K562 (cell line): ENCODE measurements around the gene RNF217. TPM values are rescaled to one million over a fixed set of nuclear protein-coding genes. Genes with fewer than 3 reads are reported as not detected.

ENCODE experiments used
- ATAC-seq: fragments of 200-7000 bp; cut with Tn5 transposase; 3 replicates; pipeline ENCODE4 v1.9.1; 2020; ENCODE audit warnings: moderate library complexity
- BruUV-seq: library from RNA; stranded (reverse); fragments of 400-500 nt; replicated peaks from 2 replicates; lab custom pipeline; 2021; lab: Mats Ljungman, UMichigan
- CTCF ChIA-PET: fragments of 300-600 bp; formaldehyde crosslinking; extraction: SDS; loops from one replicate; lab custom pipeline; 2021; ENCODE audit warnings: low intra/inter-chr PET ratio; lab: Yijun Ruan, JAX
- POLR2A ChIA-PET: fragments of 300-600, 350-650 bp; sonication (Branson Sonifier 250); formaldehyde crosslinking; extraction: SDS; loops from one replicate; lab custom pipeline; 2021; ENCODE audit warnings: antibody characterized with exemption, inconsistent platforms; lab: Yijun Ruan, JAX
- DNase-seq, 4 experiments: peaks; one replicate each; pipeline versions ENCODE4 v3.0.0 to v3.0.0-alpha.2; 2011 to 2018; ENCODE audit warnings: low spot score in 3 of 4, mixed read lengths in 3 of 4; ENCODE audit errors: extremely low read depth in 1 of 4
- FAIRE-seq: peaks from 2 replicates; lab custom pipeline; 2011; peaks lifted over from hg19 to GRCh38; lab: Jason Lieb, UNC
- H2AFZ ChIP-seq: 2 replicates; pipeline ENCODE4 v1.6.0; 2011; ENCODE audit warnings: low read depth, low read length, control low read depth, inconsistent platforms
- H3K27ac ChIP-seq: fragments of 200-600 bp; 3 replicates; pipeline ENCODE4 v1.8.0; 2011; ENCODE audit warnings: low read depth, mild to moderate bottlenecking, control low read depth, inconsistent platforms, low read length, moderate library complexity, mixed read lengths; ENCODE audit errors: extremely low read depth
- H3K27me3 ChIP-seq, 2 experiments: fragments of 300-600 bp in 1 of 2; 2 replicates in 1 of 2; 3 replicates in 1 of 2; pipeline versions ENCODE4 v1.6.0 to v1.8.0; 2011; ENCODE audit warnings: inconsistent platforms in 2 of 2, low read length in 2 of 2, mild to moderate bottlenecking in 1 of 2, mixed read lengths in 1 of 2, moderate library complexity in 1 of 2; ENCODE audit not compliant: control insufficient read depth in 2 of 2, insufficient read depth in 2 of 2
- H3K36me3 ChIP-seq: fragments of 300-600 bp; 3 replicates; pipeline ENCODE4 v1.8.0; 2011; ENCODE audit warnings: mild to moderate bottlenecking, low read length, inconsistent platforms; ENCODE audit not compliant: control insufficient read depth, insufficient read depth
- H3K4me1 ChIP-seq, 2 experiments: fragments of 200-600 bp in 1 of 2; replicated peaks in 1 of 2; 2 replicates in 1 of 2; 3 replicates in 1 of 2; pipeline versions ENCODE4 v1.5.1 to v1.8.0; 2011; ENCODE audit warnings: inconsistent platforms in 2 of 2, low read length in 2 of 2, mild to moderate bottlenecking in 1 of 2, mixed read lengths in 1 of 2, moderate library complexity in 1 of 2; ENCODE audit not compliant: control insufficient read depth in 2 of 2, insufficient read depth in 2 of 2
- H3K4me2 ChIP-seq: 2 replicates; pipeline ENCODE4 v1.6.1; 2011; ENCODE audit warnings: low read length, control low read depth, inconsistent platforms, mixed read lengths; ENCODE audit not compliant: insufficient read depth
- H3K4me3 ChIP-seq: fragments of 200-600 bp; sonication (generic), shearing (Covaris generic); 2 replicates; pipeline ENCODE4 v1.5.1; 2016; ENCODE audit warnings: control low read depth, inconsistent platforms
- H3K79me2 ChIP-seq: fragments of 200-600 bp; 3 replicates; pipeline ENCODE4 v1.8.0; 2011; ENCODE audit warnings: low read length, inconsistent platforms; ENCODE audit not compliant: control insufficient read depth, insufficient read depth
- H3K9ac ChIP-seq, 2 experiments: 2 replicates each; pipeline versions ENCODE4 v1.6.0 to v1.6.1; 2011; ENCODE audit warnings: low read depth in 2 of 2, low read length in 2 of 2, control low read depth in 1 of 2, inconsistent platforms in 1 of 2, mild to moderate bottlenecking in 1 of 2, mixed read lengths in 1 of 2; ENCODE audit not compliant: insufficient read depth in 1 of 2
- H3K9me1 ChIP-seq: one replicate; pipeline ENCODE4 v1.6.0; 2011; ENCODE audit warnings: inconsistent platforms, mild to moderate bottlenecking, low read length, moderate library complexity; ENCODE audit not compliant: control insufficient read depth, insufficient read depth
- H3K9me3 ChIP-seq: replicated peaks from 2 replicates; pipeline ENCODE4 v1.5.1; 2011; ENCODE audit warnings: low read depth, low read length, inconsistent platforms; ENCODE audit not compliant: control insufficient read depth, insufficient read depth
- H4K20me1 ChIP-seq: replicated peaks from 2 replicates; pipeline ENCODE4 v1.6.1; 2011; ENCODE audit warnings: low read length, inconsistent platforms, mixed read lengths; ENCODE audit not compliant: control insufficient read depth, insufficient read depth
- ADNP ChIP-seq: fragments of 200-800 bp; sonication (Bioruptor generic); IDR thresholded peaks from 2 replicates; pipeline ENCODE4 v1.6.1; 2016; ENCODE audit warnings: missing genetic modification characterization, missing compliant biosample characterization
- ESRRB ChIP-seq: fragments of 250-450 bp; sonication (Bioruptor Pico); IDR thresholded peaks from 2 replicates; pipeline ENCODE4 v1.5.0; 2020; ENCODE audit warnings: mild to moderate bottlenecking, moderate library complexity, borderline replicate concordance
- GABPB1 ChIP-seq: sonication (generic); formaldehyde crosslinking; IDR thresholded peaks from 2 replicates; pipeline ENCODE4 v1.8.0; 2022; ENCODE audit warnings: mild to moderate bottlenecking, missing genetic modification reagents
- NCOA1 ChIP-seq: fragments of 450-650 bp; IDR thresholded peaks from 2 replicates; pipeline ENCODE4 v1.6.1; 2016; ENCODE audit warnings: low read depth
- POLR2AphosphoS5 ChIP-seq: IDR thresholded peaks from 2 replicates; pipeline ENCODE4 v1.6.1; 2011; ENCODE audit warnings: mild to moderate bottlenecking, low read depth, low read length, moderate library complexity; ENCODE audit not compliant: control insufficient read depth, insufficient read depth
- RCOR1 ChIP-seq, 2 experiments: IDR thresholded peaks; 2 replicates each; pipeline ENCODE4 v1.6.1; 2012; ENCODE audit warnings: low read depth in 2 of 2, low read length in 2 of 2, borderline replicate concordance in 1 of 2, improper control_type of control experiment in 1 of 2
- SMARCE1 ChIP-seq: fragments of 450-650 bp; IDR thresholded peaks from 2 replicates; pipeline ENCODE4 v1.7.1; 2016; ENCODE audit warnings: mild to moderate bottlenecking
- ZC3H11A ChIP-seq: IDR thresholded peaks from 2 replicates; pipeline ENCODE4 v1.6.1; 2012; ENCODE audit warnings: low read depth, low read length, improper control_type of control experiment
- ZNF41 ChIP-seq: fragments of 250-450 bp; sonication (Bioruptor Pico); conservative IDR thresholded peaks from 2 replicates; pipeline ENCODE4 v1.4.0; 2020; ENCODE audit warnings: mild to moderate bottlenecking
- ZNF583 ChIP-seq: fragments of 250-450 bp; sonication (Bioruptor Pico); IDR thresholded peaks from 2 replicates; pipeline ENCODE4 v1.4.0; 2020
- in situ Hi-C: fragments of 300-500 bp; cut with MboI; formaldehyde crosslinking; loops from 4 replicates; pipeline ENCODE4 v1.15.0; 2018; ENCODE audit warnings: inconsistent platforms, mixed read lengths
- intact Hi-C: fragments of 100-400 bp; cut with micrococcal nuclease; formaldehyde crosslinking; loops from 2 replicates; pipeline ENCODE4 v1.14.2; 2022
- polyA plus RNA-seq, 8 experiments: library from polyadenylated mRNA; depleted of rRNA in 4 of 8; stranded (reverse) in 5 of 8; unstranded in 3 of 8; fragments of >200 nt; fragmentation: Nextera tagmentation in 2 of 8; fragmentation: Illumina TruSeq in 1 of 8; extraction: Ambion mirVana in 2 of 8; extraction: Trizol in 1 of 8; gene quantifications; 2 replicates each; pipeline versions ENCODE4 v1.2.1 to v1.2.3, GENCODE V29; 2011 to 2014; ENCODE audit warnings: inconsistent platforms in 1 of 8, missing spikeins in 1 of 8
- total RNA-seq, 7 experiments: library from RNA; depleted of rRNA in 6 of 7; stranded (reverse); fragments of >200 nt in 6 of 7; fragmentation: Illumina TruSeq in 2 of 7; extraction: Trizol in 2 of 7; gene quantifications; 2 replicates each; pipeline versions ENCODE4 v1.2.1 to v1.2.3, GENCODE V29; 2011 to 2021; ENCODE audit warnings: low replicate concordance in 1 of 7
- TF ChIP-seq, protein P1 (sequence below): fragments of 200-400 bp; formaldehyde crosslinking; IDR thresholded peaks from 2 replicates; pipeline ENCODE4 v1.6.1; 2017; ENCODE audit warnings: mild to moderate bottlenecking, low read depth, low read length, moderate library complexity
- TF ChIP-seq, protein P2 (sequence below): sonication (generic); formaldehyde crosslinking; IDR thresholded peaks from 2 replicates; pipeline ENCODE4 v1.8.1; 2023; ENCODE audit warnings: mild to moderate bottlenecking, missing genetic modification reagents

Gene RNF217
- total and polyA plus RNA-seq, 9 of the 15 experiments (the other 6 are each of a cell fraction or from before 2014, with no cell fraction given), result 2.9 to 25.6 (median 12.0) TPM

DNA sequence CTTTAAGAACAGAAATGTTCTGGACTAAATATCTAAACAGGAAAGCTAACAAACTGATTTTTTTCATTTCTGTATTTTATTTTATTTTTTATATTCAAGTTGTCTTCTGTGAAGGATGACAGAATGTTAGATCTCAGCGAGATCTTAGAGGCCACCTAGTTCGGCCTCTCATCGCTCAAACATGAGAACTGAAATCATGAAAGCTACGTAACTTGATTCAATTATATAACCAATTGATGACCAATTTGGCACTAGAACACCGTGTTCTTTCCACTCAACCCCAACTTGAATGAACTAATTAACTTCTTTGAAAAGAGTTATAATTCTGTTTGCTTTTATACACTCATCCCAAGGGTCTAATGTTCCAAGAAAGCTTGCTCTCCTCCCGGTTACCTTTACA, 24.6 kb upstream of the RNF217 start (continued):
- TF ChIP-seq, protein P1, sequence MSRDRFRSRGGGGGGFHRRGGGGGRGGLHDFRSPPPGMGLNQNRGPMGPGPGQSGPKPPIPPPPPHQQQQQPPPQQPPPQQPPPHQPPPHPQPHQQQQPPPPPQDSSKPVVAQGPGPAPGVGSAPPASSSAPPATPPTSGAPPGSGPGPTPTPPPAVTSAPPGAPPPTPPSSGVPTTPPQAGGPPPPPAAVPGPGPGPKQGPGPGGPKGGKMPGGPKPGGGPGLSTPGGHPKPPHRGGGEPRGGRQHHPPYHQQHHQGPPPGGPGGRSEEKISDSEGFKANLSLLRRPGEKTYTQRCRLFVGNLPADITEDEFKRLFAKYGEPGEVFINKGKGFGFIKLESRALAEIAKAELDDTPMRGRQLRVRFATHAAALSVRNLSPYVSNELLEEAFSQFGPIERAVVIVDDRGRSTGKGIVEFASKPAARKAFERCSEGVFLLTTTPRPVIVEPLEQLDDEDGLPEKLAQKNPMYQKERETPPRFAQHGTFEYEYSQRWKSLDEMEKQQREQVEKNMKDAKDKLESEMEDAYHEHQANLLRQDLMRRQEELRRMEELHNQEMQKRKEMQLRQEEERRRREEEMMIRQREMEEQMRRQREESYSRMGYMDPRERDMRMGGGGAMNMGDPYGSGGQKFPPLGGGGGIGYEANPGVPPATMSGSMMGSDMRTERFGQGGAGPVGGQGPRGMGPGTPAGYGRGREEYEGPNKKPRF, result no peak
- TF ChIP-seq GABPB1 (CRISPR knock-in tag), result no peak
- TF ChIP-seq, protein P2, sequence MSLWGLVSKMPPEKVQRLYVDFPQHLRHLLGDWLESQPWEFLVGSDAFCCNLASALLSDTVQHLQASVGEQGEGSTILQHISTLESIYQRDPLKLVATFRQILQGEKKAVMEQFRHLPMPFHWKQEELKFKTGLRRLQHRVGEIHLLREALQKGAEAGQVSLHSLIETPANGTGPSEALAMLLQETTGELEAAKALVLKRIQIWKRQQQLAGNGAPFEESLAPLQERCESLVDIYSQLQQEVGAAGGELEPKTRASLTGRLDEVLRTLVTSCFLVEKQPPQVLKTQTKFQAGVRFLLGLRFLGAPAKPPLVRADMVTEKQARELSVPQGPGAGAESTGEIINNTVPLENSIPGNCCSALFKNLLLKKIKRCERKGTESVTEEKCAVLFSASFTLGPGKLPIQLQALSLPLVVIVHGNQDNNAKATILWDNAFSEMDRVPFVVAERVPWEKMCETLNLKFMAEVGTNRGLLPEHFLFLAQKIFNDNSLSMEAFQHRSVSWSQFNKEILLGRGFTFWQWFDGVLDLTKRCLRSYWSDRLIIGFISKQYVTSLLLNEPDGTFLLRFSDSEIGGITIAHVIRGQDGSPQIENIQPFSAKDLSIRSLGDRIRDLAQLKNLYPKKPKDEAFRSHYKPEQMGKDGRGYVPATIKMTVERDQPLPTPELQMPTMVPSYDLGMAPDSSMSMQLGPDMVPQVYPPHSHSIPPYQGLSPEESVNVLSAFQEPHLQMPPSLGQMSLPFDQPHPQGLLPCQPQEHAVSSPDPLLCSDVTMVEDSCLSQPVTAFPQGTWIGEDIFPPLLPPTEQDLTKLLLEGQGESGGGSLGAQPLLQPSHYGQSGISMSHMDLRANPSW, result no peak
- TF ChIP-seq ADNP (tag), result no peak

DNA sequence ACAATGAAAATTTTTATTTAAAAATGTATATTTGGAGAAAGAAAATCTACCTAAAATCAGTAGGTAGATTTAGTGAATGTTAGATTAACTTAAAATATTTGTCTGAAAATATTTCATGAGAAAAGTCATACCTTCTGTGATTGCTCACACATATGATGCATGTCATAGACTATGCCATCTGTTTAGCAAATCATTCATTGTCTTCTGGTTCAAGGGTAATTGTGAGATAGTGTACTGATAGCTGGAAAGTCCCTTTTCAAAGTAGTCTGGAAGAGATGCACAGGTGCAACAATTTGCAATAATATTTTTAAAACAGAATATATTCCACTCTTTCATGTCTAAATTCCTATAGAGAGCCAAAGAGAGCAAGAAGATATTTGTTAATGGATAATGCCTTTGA, 21.0 kb upstream of the RNF217 start:
- DNase-seq (no peak), FAIRE-seq (no peak), ATAC-seq (no peak)
- H2AFZ ChIP-seq, result no peak overlapping the region
- H3K36me3 ChIP-seq, result no peaks in the 10 kb centered on the region
- no peak overlapping the region for H3K9ac ChIP-seq
- no peak for TF ChIP-seq RCOR1 (IDR thresholded peaks at IDR 0.05; ENCODE audit: borderline replicate concordance in 1 of 2, low read depth in 2 of 2, low read length in 2 of 2)
- TF ChIP-seq ZNF583 (CRISPR knock-in tag), result no peak
- TF ChIP-seq SMARCE1, result no peak
- TF ChIP-seq ZNF41, result no peak
- TF ChIP-seq POLR2AphosphoS5, result no peak
- no peak for TF ChIP-seq ESRRB (CRISPR knock-in tag)
- no peak for TF ChIP-seq NCOA1
- no peak for TF ChIP-seq ZC3H11A
- no peaks in the 10 kb centered on the region for H3K9me3 ChIP-seq
- H3K27ac ChIP-seq, result no peak overlapping the region
- in situ Hi-C loops, result no loop called here
- intact Hi-C loops, result no loop called here
- H3K4me3 ChIP-seq, result no peak overlapping the region
- no peak overlapping the region for H3K4me2 ChIP-seq
- H3K9me1 ChIP-seq, result no peaks in the 10 kb centered on the region
- CTCF ChIA-PET, result no interaction called here
- H3K79me2 ChIP-seq, result no peaks in the 10 kb centered on the region
- H3K4me1 ChIP-seq, result no peaks in the 10 kb centered on the region
- H4K20me1 ChIP-seq, result no peaks in the 10 kb centered on the region
- H3K27me3 ChIP-seq, result no peaks in the 10 kb centered on the region
- POLR2A ChIA-PET, result interaction anchor here (1.0 kb wide), 1 partner anchor 11 kb away, joined by 3 read pairs; no protein-coding TSS in a partner anchor
- BruUV-seq, result no TSS peak
